ENCODE measurements around the gene EFL1.

GRCh38 chr15:82105451-82106215, 156.9 kb downstream of the EFL1 start:
- no peak for TF ChIP-seq E2F6 (IDR thresholded peaks at IDR 0.05; ENCODE audit: borderline replicate concordance in 1 of 2, extremely low read depth in 1 of 2, insufficient read depth in 1 of 2, insufficient read length in 1 of 2, low read depth in 1 of 2, low read length in 1 of 2, poor library complexity in 1 of 2, severe bottlenecking in 1 of 2)
- no peak for TF ChIP-seq PHF8 (IDR thresholded peaks at IDR 0.05; ENCODE audit: borderline replicate concordance, low read length)
- no peak for TF ChIP-seq ZNF589 (CRISPR knock-in tag; IDR thresholded peaks at IDR 0.05; ENCODE audit: low read depth)
- TF ChIP-seq CTCF (IDR thresholded peaks at IDR 0.05 in 2 of 3, conservative IDR thresholded peaks at IDR 0.05 in 1 of 3; ENCODE audit: insufficient read depth in 2 of 3, low read depth in 1 of 3, low read length in 3 of 3) = peak in 1 of 3 experiments; percentile 30; a peak in 1 of 6 replicates
- TF ChIP-seq E2F1 (CRISPR knock-in tag; IDR thresholded peaks at IDR 0.05) = no peak

All from K562 (cell line).